HepG2 (cell line): Measurements from ENCODE around the gene MCAM. TPM values are rescaled to one million over a fixed set of nuclear protein-coding genes. Genes with fewer than 3 reads are reported as not detected.

Experiments
- ATAC-seq: fragments of 200-7000 bp; cut with Tn5 transposase; 3 replicates; pipeline ENCODE4 v1.9.1; 2020; ENCODE audit warnings: mild to moderate bottlenecking, moderate library complexity
- BruUV-seq: library from RNA; stranded (reverse); fragments of 400-500 nt; replicated peaks from 2 replicates; lab custom pipeline; 2021; lab: Mats Ljungman, UMichigan
- CTCF ChIA-PET: fragments of 300-600 bp; formaldehyde crosslinking; extraction: SDS; loops from one replicate; lab custom pipeline; 2021; ENCODE audit warnings: low total read pairs, inconsistent platforms, low intra/inter-chr PET ratio; lab: Yijun Ruan, JAX
- POLR2A ChIA-PET: fragments of 350-600 bp; sonication (Branson Sonifier 250); formaldehyde crosslinking; loops from one replicate; lab custom pipeline; 2020; ENCODE audit warnings: antibody characterized with exemption, inconsistent platforms; lab: Yijun Ruan, JAX
- DNase-seq: peaks from one replicate; pipeline ENCODE4 v3.0.0-alpha.2; 2015; ENCODE audit warnings: low spot score
- FAIRE-seq: peaks from 3 replicates; lab custom pipeline; 2011; peaks lifted over from hg19 to GRCh38; lab: Jason Lieb, UNC
- H2AFZ ChIP-seq: one replicate; pipeline ENCODE4 v1.6.1; 2011; ENCODE audit warnings: low read length, inconsistent platforms
- H3K27ac ChIP-seq: fragments of 300-600 bp; 3 replicates; pipeline ENCODE4 v1.8.0; 2011; ENCODE audit warnings: mixed run types, mild to moderate bottlenecking, mixed read lengths, low read length, inconsistent platforms; ENCODE audit not compliant: insufficient read depth; ENCODE audit errors: extremely low read length
- H3K27me3 ChIP-seq, 2 experiments: fragments of 200-600 bp in 1 of 2; 2 replicates in 1 of 2; 3 replicates in 1 of 2; pipeline versions ENCODE4 v1.6.0 to v1.8.0; 2011; ENCODE audit warnings: low read length in 2 of 2, mild to moderate bottlenecking in 2 of 2, moderate library complexity in 2 of 2, inconsistent platforms in 1 of 2; ENCODE audit not compliant: insufficient read depth in 2 of 2, control insufficient read depth in 1 of 2
- H3K36me3 ChIP-seq, 2 experiments: fragments of 200-600 bp in 1 of 2; replicated peaks in 1 of 2; 2 replicates in 1 of 2; 3 replicates in 1 of 2; pipeline versions ENCODE4 v1.5.1 to v1.8.0; 2011; ENCODE audit warnings: low read length in 2 of 2, inconsistent platforms in 1 of 2; ENCODE audit not compliant: insufficient read depth in 2 of 2, control insufficient read depth in 1 of 2
- H3K4me1 ChIP-seq: 2 replicates; pipeline ENCODE4 v1.5.1; 2012; ENCODE audit warnings: low read length, inconsistent platforms; ENCODE audit not compliant: insufficient read depth
- H3K4me2 ChIP-seq: 2 replicates; pipeline ENCODE4 v1.6.0; 2011; ENCODE audit warnings: low read depth, low read length, inconsistent platforms
- H3K4me3 ChIP-seq, 3 experiments: fragments of 200-600 bp in 1 of 3; sonication (generic), shearing (Covaris generic) in 1 of 3; replicated peaks in 1 of 3; 2 replicates each; pipeline ENCODE4 v1.5.1; 2011 to 2016; ENCODE audit warnings: low read length in 3 of 3, inconsistent platforms in 2 of 3, low read depth in 2 of 3, mild to moderate bottlenecking in 2 of 3, control low read depth in 1 of 3, mixed read lengths in 1 of 3; ENCODE audit not compliant: insufficient read depth in 1 of 3
- H3K79me2 ChIP-seq: one replicate; pipeline ENCODE4 v1.6.1; 2011; ENCODE audit warnings: low read length, inconsistent platforms; ENCODE audit not compliant: insufficient read depth
- H3K9ac ChIP-seq: 2 replicates; pipeline ENCODE4 v1.6.0; 2011; ENCODE audit warnings: mild to moderate bottlenecking, low read depth, low read length, inconsistent platforms; ENCODE audit not compliant: insufficient read depth
- H3K9me3 ChIP-seq: 2 replicates; pipeline ENCODE4 v1.5.1; 2012; ENCODE audit warnings: mild to moderate bottlenecking, low read length
- H4K20me1 ChIP-seq: 2 replicates; pipeline ENCODE4 v1.6.0; 2011; ENCODE audit warnings: inconsistent platforms, mild to moderate bottlenecking, low read length, moderate library complexity; ENCODE audit not compliant: insufficient read depth
- NCOA1 ChIP-seq: sonication (generic); formaldehyde crosslinking; IDR thresholded peaks from 2 replicates; pipeline ENCODE4 v1.9.0; 2021; ENCODE audit warnings: missing genetic modification reagents
- RAD21 ChIP-seq: fragments of 450-650 bp; formaldehyde crosslinking; IDR thresholded peaks from 2 replicates; pipeline ENCODE4 v1.5.0; 2020; ENCODE audit warnings: mild to moderate bottlenecking
- RBM22 ChIP-seq: fragments of 200-400 bp; formaldehyde crosslinking; optimal IDR thresholded peaks from 2 replicates; pipeline ENCODE3; 2017; ENCODE audit warnings: mild to moderate bottlenecking, low read length, moderate library complexity
- SAP130 ChIP-seq: IDR thresholded peaks from 2 replicates; pipeline ENCODE4 v1.6.1; 2016; ENCODE audit warnings: low read depth
- SIN3B ChIP-seq: fragments of 150-350 bp; IDR thresholded peaks from 2 replicates; pipeline ENCODE4 v1.6.1; 2014; ENCODE audit warnings: low read length
- SP140L ChIP-seq: sonication (generic); formaldehyde crosslinking; IDR thresholded peaks from 2 replicates; pipeline ENCODE4 v1.4.0; 2020; ENCODE audit warnings: missing genetic modification reagents, borderline replicate concordance
- ZNF30 ChIP-seq: sonication (generic); formaldehyde crosslinking; IDR thresholded peaks from 2 replicates; pipeline ENCODE4 v1.5.0; 2020; ENCODE audit warnings: mild to moderate bottlenecking, missing genetic modification reagents
- ZNF317 ChIP-seq: sonication (generic); formaldehyde crosslinking; IDR thresholded peaks from 2 replicates; pipeline ENCODE4 v1.5.0; 2020; ENCODE audit warnings: mild to moderate bottlenecking, missing genetic modification reagents
- ZNF333 ChIP-seq: sonication (generic); formaldehyde crosslinking; IDR thresholded peaks from 2 replicates; pipeline ENCODE4 v1.4.0; 2020; ENCODE audit warnings: mild to moderate bottlenecking, missing genetic modification reagents, borderline replicate concordance
- ZNF550 ChIP-seq: sonication (generic); formaldehyde crosslinking; IDR thresholded peaks from 2 replicates; pipeline ENCODE4 v1.4.0; 2020; ENCODE audit warnings: mild to moderate bottlenecking, missing genetic modification reagents, borderline replicate concordance
- ZNF749 ChIP-seq: sonication (generic); formaldehyde crosslinking; IDR thresholded peaks from 2 replicates; pipeline ENCODE4 v1.8.0; 2022; ENCODE audit warnings: mild to moderate bottlenecking, missing genetic modification reagents, moderate library complexity, borderline replicate concordance
- WGBS: methylation state at CpG from one replicate; pipeline ENCODE4 v1.1.6; 2017; ENCODE audit warnings: low lambda C conversion rate; 5-methylcytosine and 5-hydroxymethylcytosine counted together
- in situ Hi-C: cut with HindIII; loops from 2 replicates; pipeline ENCODE4 v1.10.0; 2017; ENCODE audit warnings: low pct_unique_long_range_greater_than_20kb; ENCODE audit not compliant: extremely low pct_ligation_motif_present
- intact Hi-C: fragments of 100-400 bp; cut with micrococcal nuclease; formaldehyde crosslinking; loops from one replicate; pipeline ENCODE4 v1.10.0; 2022; ENCODE audit not compliant: unreplicated experiment
- polyA plus RNA-seq, 8 experiments: library from polyadenylated mRNA; depleted of rRNA in 3 of 8; stranded (reverse) in 7 of 8; unstranded in 1 of 8; fragments of >200 nt; fragmentation: Illumina TruSeq in 4 of 8; extraction: Trizol in 4 of 8; gene quantifications; 2 replicates each; pipeline versions ENCODE4 v1.2.1 to v1.2.3, GENCODE V29; 2011 to 2016; ENCODE audit warnings: low read depth in 4 of 8, missing spikeins in 1 of 8, mixed read lengths in 1 of 8; ENCODE audit not compliant: insufficient read depth in 1 of 8
- total RNA-seq, 5 experiments: library from RNA; depleted of rRNA; stranded (reverse); fragments of >200 nt; fragmentation: Illumina TruSeq; extraction: Trizol; gene quantifications; 2 replicates each; pipeline ENCODE4 v1.2.3, GENCODE V29; 2016; ENCODE audit warnings: low read depth in 1 of 5
- TF ChIP-seq, protein P1 (sequence below): sonication (generic); formaldehyde crosslinking; IDR thresholded peaks from 2 replicates; pipeline ENCODE4 v1.5.1; 2020; ENCODE audit warnings: mild to moderate bottlenecking, moderate library complexity, missing genetic modification reagents

MCAM gene
- total and polyA plus RNA-seq, 2 of the 13 experiments (the other 11 are each of a cell fraction or from before 2014, with no cell fraction given), result 12.1 to 15.2 TPM

- Histone ChIP-seq H3K4me2 (no peak overlapping the region), H3K9ac (no peak overlapping the region), H3K4me1 (peaks cover 87% of the 10 kb centered on the region), H3K4me3 (no peak overlapping the region), H2AFZ (no peak overlapping the region), H3K27ac (peak overlapping the region; percentile 1), H3K79me2 (peaks cover 20% of the 10 kb centered on the region), H4K20me1 (no peaks in the 10 kb centered on the region; the same call in 1 of the 2 replicates), H3K9me3 (no peaks in the 10 kb centered on the region), H3K27me3 (no peaks in the 10 kb centered on the region), H3K36me3 (no peaks in the 10 kb centered on the region)
- in situ Hi-C loops, result no loop called here
- no peak for ATAC-seq
- intact Hi-C loops, result no loop called here
- no TSS peak for BruUV-seq
- TF ChIP-seq SAP130 (CRISPR knock-in tag) (no peak), ZNF749 (CRISPR knock-in tag) (no peak), ZNF333 (no peak), SIN3B (no peak), RBM22 (no peak), RAD21 (no peak), ZNF550 (no peak)
- DNase-seq, result no peak
- FAIRE-seq, result no peak
- WGBS, result 91% methylated on average over 5 of the region's 6 CpGs
- CTCF ChIA-PET, result no interaction called here
- POLR2A ChIA-PET, result no interaction called here
These were observed 48.2 kb upstream of the MCAM start for GRCh38 chr11:119365071-119365591.

- Histone ChIP-seq H4K20me1 (no peaks in the 10 kb centered on the region; the same call in 1 of the 2 replicates), H3K79me2 (peaks cover 18% of the 10 kb centered on the region), H3K36me3 (peaks cover 3 to 11% of the 10 kb centered on the region in 2 experiments; a peak in 4 of 5 replicates), H3K4me3 (no peak overlapping the region), H3K4me1 (peaks cover 76% of the 10 kb centered on the region), H3K9me3 (no peaks in the 10 kb centered on the region), H3K9ac (no peak overlapping the region), H3K27ac (no peak overlapping the region), H3K27me3 (no peaks in the 10 kb centered on the region), H3K4me2 (no peak overlapping the region), H2AFZ (no peak overlapping the region)
- FAIRE-seq (no peak), DNase-seq (no peak), ATAC-seq (no peak)
- 97% methylated on average over 40 of the region's 88 CpGs for WGBS
- in situ Hi-C loops, result no loop called here
- intact Hi-C loops, result no loop called here
- TF ChIP-seq NCOA1 (CRISPR knock-in tag) (no peak), SP140L (CRISPR knock-in tag) (no peak), ZNF30 (CRISPR knock-in tag) (no peak), ZNF317 (CRISPR knock-in tag) (no peak)
- TF ChIP-seq, protein P1, sequence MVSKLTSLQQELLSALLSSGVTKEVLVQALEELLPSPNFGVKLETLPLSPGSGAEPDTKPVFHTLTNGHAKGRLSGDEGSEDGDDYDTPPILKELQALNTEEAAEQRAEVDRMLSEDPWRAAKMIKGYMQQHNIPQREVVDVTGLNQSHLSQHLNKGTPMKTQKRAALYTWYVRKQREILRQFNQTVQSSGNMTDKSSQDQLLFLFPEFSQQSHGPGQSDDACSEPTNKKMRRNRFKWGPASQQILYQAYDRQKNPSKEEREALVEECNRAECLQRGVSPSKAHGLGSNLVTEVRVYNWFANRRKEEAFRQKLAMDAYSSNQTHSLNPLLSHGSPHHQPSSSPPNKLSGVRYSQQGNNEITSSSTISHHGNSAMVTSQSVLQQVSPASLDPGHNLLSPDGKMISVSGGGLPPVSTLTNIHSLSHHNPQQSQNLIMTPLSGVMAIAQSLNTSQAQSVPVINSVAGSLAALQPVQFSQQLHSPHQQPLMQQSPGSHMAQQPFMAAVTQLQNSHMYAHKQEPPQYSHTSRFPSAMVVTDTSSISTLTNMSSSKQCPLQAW (CRISPR knock-in tag), result no peak
- BruUV-seq, result no TSS peak
- POLR2A ChIA-PET, result no interaction called here
- CTCF ChIA-PET, result no interaction called here
These were observed 47.1 kb upstream of the MCAM start for GRCh38 chr11:119363851-119364590.
